HG03432 (cell line): ENCODE data around the gene PCSK6.
"Not testable (repeated sequence)": the region's sequence is repeated elsewhere in the genome, so short reads cannot be mapped to it uniquely, and the experiment has no call there.

Source experiments
- ATAC-seq: cut with Tn5 transposase; IDR thresholded peaks from one replicate; pipeline ENCODE4 v1.9.1; 2021; ENCODE audit warnings: mild to moderate bottlenecking, moderate library complexity; ENCODE audit not compliant: unreplicated experiment

The PCSK6 gene

DNA sequence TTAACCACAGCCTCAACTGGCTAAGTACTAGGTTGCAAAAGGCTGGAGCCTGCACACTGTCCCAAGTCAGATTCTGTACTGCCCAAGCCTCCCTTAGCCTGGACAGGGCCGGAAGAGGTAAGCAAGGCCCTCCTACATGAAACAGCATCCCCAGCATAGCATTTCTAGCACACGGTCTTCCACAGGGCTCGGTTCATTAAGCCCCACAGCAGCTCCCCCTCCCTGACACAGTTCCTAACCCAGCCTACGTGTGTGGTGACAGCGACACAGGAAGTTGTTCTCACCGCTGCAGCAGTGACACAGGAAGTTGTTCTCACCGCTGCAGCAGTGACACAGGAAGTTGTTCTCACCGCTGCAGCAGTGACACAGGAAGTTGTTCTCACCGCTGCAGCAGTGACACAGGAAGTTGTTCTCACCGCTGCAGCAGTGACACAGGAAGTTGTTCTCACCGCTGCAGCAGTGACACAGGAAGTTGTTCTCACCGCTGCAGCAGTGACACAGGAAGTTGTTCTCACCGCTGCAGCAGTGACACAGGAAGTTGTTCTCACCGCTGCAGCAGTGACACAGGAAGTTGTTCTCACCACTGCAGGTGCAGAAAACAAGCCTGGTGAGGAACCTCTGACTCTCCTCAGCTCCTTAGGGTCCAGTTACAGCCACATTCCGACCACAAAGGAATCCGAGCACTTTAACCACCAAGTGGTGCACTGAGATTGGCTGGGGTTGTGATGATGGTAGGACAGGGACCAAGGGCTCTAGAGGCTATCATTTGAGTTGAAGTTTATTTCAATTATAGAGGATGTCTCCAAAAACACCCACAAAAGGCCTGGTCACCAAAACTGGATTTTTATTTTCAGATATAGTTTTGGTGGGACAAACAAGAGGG is 155.4 kb downstream of the PCSK6 start:
- not testable (repeated sequence) for ATAC-seq

DNA sequence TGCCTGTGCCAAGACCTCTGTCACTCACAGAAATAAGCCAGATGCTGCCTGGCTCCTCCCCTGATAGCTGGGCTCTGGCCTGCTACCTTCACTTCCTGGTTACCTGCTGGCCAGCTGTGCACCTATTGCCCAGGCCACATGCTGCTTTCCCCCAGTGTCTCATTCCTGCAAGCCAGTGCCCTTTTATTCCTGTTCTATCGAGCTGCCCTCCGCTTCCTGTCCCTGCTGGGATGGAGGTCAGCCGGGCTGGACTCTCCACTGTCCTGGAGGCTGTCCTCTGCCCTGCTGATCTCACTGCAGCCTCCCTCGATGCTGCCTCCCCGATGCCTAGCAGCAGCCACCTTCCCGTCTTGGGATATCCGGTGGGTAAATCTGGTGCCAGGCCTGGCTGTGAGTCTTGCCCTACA is 157.4 kb downstream of the PCSK6 start:
- no peak for ATAC-seq

DNA sequence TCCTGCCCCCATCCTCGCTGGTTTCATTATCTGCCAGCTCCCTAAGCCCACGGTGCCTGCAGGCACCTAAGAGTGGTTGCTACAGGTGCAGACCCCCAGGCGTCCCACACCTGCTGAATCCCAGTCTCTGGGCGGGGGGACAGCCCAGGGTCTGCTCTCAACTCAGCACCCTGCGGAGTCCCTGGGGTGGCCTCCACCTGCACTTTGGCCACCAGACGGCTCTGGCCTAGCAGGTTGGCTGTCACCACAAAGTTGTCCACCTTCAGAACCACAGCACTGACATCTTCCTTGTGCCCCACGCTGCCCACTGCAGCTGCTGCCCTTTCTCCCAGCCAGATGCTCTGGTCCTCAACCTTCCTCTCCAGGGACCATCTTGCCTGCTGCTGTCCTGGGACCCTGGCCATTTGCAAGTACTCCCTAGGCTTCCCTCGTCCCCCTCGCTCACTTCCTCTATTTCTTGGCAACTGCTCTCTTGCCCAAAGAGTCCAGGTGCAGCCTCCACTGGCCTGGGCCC is 159.6 kb downstream of the PCSK6 start:
- no peak for ATAC-seq

DNA sequence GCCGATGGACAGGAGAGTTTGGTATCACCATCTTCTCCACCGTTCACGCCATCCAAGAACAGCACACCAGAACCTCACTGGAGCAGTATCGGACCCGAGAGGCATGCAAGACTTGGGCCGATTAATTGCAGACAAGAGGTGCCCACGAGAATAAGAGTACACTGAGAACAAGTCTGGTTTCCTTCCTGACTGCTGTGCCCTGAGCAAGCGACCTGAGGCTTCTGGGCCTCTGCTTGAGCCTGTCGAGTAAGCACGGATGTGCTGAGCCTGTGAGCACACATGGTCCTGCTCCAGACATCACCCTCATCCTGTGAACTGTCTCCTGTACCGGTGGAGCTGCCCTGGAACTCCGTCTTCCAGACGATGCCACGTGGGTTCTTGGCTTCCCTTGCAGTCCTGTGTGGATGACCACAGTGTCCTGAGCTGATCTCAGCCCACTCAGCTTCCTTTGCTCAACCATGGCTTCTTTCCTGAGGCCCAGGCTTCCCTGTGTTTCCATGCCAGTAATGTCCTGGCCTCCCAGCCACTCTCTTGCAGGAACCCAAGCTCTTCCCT is 160.1 kb downstream of the PCSK6 start:
- no peak for ATAC-seq

DNA sequence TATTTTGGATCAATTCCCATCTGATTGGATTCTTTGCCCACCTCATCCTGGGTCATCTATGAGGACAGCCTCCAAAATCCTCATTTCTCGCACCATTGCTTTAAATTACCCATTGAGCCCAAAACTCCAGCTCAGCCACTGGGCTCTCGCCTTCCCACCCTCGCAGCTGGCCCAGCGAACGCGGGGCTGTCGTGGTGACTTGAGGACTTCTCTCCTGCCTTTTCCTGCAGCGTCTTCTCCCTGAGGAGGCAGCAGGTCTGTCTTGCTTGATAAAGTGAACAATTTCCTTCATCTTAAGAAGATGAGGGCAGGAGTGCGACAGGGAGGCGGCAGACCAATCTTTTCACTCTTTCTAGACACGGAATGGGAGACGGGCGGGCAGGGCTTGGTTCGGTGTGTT is 161.5 kb downstream of the PCSK6 start:
- ATAC-seq, result no peak

DNA sequence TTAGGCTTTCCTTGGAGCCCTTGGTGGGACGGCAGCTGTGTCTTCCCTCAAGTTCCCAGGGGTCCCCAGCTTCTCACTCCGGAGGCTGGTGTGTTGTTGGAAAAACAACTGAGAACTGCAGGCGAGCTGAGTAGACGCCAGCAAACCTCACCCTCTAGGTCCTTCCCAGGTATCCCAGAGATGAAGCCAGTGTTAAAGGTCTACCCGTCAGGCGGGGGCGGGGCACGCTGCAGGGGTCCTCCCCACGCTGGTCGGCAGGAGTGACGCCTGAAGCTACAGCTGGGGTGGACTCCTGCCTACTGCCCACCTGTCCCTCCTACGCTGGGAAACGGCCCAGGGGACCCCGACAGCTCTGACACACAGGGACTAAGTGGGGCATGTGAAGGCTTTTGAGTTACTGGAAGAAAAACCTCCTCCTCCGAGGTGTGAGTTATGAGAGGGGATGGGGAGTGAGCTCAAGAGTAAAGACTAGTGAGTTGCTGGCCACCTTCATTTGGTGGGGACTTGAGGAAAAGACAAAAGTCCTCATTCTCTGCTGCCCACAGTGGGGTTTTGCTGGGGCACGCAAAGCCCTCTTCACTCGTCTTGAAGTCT is 162.3 kb downstream of the PCSK6 start:
- ATAC-seq, result no peak

DNA sequence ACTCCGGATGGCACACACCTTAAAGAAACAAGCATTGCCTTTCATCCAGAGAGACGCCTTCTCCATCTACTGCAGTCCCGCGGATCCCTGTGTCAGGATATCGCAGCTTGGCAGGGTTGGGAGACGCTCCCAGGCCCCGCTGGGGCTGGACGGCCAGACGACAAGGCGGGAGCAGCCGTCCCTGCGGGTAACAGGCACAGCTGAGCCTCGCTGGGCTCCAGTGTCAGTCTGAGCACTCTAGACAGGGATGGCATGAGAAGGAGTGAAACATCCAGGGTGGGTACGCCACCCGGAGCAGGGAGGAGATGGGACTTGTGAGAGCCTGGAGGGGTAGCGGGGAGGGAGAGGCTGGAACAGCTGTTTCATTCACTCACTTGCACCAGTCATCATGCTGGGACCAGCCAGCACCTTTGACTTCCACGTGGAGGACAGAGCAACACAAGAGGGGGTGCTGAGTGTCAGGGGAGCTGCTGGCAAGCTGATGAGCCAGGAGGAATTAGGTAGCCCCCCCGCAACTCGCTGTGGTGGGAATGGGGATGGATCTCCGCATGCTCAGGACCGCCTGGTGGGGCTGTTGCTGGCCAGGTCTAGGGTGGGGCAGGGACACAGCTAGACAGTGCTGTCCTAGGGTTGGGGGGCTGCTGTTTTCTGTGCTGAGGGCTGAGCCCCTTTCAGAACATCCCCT is 162.9 kb downstream of the PCSK6 start:
- ATAC-seq, result no peak

DNA sequence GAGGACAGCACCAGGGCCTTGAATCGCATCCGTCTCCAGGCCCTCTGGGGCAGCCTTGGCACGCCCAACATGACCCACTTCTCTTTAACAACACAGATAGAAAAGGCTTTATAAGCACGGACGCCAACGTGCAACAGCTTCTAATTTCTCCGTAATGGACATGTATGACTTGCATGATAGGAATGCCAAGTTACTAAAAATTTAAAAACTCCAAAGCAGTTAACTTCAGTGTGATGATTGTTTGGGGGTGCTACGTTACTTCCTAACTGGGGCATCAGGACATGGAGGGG is 163.5 kb downstream of the PCSK6 start:
- no peak for ATAC-seq

DNA sequence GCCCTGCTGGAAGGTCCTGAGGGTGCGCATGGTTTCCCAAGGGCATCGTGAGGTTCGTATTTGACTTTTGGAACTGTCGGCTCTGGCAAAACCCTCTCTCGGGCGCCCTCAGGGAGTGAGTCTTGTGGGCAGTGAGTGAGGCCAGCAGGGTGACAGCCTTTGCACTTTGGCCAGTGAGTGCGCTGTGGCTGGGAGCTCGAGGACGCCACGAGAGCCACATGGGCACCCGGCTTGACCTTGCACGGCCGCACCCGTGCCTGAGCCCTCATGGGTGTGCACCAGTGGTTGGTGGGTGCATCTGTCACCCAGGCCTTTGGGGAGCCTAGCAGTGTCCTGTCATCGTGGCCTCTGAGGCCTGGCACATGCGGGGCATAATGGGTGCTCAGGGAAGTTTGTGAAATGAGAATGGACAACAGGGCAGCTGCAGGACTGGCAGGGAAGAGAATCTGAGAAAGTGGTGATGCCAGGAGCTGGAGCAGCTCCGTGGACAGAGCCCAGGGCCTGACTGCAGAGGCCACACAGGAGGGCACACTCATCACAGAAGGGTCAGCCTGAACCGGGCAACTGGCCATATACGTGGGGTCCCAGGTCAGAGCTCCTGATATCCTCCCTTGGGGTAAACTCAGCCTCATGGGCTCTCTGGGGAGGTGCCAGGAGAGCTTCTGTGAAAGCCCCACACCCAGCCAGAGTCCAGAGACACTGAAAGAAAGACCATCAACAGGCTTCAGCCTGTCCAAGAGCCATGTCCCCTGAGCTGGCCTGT is 164.1 kb downstream of the PCSK6 start:
- no peak for ATAC-seq

DNA sequence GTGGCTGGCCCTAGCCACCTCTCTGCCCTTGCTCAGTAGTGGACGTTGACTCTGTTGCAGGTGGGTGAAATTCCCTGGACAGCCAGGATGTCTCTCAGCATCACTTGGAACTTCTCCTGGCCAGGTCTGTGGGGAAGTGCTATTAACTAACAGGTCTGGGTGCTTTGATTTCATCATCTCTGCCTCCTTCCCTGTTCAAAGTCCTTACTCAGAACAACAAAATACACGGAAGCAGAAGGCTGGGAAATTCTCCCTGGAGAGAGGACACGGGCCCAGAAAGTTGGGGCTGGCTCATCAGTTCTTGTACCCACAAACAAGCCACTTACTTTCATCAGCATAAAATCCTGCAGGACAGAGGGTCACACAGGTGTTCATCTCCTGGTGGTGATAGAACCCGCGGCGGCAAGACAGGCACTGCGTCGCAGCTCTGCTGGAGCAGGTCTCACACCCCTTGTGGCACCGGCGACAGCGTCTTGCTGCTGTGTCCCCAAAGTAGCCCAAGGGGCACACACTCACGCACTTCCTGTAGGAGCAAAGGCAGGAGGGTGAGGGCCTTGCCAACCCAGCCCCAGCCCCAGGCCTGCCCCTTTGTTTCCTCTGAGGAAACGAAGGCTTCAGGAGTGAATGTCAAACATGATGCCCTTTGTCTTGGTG is 164.9 kb downstream of the PCSK6 start:
- no peak for ATAC-seq

DNA sequence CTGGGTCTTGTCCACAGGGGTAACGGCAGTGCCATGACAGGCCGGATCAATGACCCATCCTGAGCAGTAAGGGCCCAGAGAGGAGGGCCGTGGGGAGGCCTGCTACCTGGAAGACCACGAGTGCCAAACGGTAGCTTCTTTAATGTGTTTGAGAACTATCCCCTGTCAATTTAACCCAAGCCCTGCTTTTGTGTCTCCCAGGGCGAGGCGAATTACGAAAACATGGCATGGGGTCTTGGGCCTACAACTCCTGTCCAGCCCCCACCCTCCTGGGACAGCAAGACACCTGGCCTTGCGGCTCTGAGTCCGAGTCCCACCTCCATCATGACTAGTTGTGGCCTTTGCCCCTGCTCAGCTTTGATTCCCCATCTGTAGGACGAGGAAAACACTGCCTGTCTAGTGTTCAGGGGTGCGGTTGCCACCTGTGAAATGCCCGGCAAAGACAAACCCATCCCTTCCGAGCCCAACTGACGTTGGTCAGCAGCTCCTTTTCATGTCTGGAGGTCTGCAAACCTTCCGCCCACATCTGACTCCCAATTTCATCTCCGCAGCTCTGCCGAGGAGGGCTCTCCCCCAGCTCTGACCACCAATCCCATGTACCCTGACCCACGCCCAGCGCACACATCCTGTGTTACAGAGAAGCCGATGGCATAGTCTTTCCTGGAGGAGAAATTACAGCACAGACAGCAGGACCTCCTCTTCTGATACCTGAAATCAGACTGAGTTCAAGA is 165.5 kb downstream of the PCSK6 start:
- no peak for ATAC-seq

DNA sequence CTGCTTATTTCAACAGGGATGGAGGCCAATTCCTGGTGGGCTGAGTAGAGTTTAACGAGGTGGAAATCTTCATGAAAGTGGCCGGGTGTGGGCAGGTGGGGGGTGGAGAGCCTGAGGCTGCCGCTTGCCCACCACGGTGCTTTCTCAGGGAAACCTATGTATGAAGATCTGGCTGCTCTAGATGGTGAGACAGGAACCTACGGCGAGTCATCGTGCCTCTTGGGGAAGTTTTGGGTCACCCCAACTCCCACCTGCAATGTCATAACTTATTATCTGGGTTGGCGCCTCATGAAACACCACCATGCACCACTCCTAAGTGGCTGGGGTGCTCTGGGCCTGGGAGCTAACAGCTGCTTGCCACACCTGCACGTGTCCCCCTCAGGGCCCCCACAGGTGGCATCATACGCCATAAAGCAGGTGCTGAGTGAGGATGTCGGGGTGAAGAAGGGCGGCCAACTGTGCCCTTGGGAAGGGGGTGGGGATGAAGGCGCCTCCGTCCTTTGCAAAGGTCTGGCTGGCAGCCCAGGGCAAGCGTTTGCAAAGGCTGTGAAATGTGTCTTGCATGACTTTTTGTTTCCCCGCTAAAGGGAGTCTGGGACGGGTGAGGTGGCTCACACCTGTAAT is 166.5 kb downstream of the PCSK6 start:
- no peak for ATAC-seq

DNA sequence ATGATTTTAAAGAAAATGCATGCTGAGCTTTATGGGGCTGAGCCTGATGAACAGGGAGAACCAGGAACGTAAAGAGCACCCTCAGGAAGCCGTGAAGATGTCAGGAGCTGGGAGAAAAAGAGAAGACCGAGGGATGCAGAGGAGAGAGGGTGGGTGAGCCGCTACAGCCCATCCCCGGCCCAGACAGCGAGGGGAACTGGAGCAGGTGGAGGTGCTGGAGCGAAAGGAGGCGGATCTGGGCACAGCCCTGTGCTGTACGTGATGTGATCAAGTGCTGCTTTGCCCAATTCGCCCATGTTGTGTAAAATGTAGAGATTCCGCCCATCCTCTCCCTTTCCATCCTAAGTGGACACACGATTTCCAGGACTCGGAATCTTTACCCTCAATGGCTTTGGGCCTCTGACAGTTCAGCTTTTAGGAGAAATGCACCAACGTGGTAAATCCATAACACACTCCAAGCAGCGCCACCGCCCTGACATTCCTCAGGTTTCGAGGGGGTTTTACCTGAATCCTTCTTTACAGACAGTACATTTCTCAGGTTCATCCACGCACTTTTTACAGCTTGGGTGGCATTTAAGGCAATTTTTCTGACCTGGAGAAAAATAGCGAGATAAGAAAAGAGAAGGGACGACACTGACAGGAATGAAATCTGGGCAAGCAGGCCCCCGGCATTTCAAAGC is 167.4 kb downstream of the PCSK6 start:
- ATAC-seq, result no peak

DNA sequence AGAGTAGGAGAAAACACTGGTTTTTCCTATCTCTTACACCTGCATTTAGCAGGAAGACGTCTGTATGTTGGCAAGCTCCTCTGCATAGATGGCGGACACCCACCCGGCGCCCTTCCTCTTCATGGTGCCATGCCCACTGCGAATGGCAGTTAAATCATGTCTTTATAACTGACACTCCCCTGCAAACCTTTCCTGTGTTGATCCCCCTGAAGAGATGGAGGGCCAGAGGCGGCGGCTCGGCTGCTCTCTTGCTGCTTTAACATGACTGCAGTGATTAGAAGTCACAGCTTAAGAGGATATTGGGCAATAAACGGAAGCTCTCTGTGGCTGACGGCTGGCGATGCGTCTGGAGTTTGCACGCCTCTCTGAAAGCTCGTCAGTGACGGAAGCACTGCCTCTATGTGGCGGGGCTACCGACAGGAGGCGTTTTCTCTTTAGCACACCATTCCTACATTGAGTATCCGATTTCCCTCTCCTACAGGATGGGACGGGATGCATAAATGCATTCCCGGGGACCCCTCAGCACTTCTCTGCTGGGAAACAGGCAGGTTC is 168.9 kb downstream of the PCSK6 start:
- peak; percentile 82 for ATAC-seq

DNA sequence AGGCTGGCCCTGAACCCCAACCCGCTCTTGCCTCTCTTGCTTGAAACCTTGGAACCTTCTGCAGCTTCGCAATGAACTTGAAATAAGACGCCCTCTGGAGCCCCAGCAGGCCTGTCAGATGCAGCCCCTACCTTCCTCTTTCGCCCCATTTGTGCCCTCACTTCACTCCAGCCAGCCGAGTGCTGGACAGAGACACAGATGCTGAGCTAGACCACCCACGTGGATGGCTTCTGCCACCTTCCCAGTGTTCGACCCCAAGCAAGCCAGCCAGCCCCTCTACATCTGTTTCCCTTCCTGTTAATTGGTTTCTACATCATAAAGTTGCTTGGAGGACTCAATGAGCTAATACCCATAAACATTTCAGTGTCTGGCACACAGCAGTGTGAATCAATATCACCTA is 170.7 kb downstream of the PCSK6 start:
- ATAC-seq, result no peak

DNA sequence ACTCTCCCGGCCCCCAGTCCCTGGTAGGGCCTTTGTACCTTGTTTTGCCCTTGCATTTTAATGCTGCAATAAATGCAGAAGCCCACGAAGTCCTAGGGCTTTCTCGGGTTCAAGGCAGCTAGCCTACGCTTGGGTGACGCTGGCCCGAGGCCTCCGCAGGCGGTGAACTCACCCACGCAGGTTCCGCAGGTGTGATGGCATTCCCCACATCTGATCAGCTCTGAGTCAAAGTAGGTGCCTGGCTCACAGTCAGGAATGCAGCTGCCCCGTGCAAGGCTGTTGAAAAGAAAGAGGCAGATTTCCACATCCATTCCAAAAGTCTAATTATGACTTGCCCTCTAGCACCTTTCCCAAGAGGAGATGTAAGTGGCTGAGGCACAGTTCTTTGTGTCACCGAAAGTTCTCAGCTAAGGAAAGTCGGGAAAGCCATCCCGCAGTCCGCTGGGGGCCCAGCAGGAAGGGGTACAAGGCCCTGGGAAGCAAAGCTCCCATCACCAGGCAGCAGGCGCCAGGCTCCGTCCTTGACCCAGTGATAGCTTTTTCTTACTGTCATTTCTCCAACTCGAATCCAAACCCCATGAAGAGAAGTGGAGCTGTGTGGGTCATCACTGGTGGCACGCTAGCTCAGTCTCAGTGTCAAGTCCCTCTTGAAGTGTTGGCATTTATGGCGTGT is 171.2 kb downstream of the PCSK6 start:
- no peak for ATAC-seq

DNA sequence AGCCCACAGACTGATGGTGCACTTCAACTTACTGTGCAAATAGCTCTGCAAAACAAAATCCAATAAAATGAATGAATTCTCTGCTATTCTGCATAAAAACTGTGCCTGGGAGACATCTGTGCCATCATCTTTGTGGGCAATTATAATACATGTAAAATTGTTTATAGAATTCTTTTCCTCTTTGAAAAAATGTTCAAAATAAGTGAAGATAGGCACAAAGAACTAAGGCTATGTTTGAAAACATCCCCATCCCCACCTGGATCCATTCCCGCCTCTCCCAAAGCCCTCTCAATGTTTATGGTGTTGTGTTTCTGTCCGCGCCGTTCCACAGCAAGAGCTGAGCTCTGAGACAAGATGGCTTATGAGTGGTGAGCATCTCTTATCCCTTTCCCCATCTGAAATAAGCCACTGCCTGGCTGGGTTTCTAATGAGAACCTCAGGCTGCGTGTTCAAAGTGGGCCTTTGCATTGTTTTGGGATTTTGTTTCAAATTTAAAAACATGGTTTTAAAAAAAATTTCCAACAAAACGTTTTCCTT is 172.1 kb downstream of the PCSK6 start:
- no peak for ATAC-seq

DNA sequence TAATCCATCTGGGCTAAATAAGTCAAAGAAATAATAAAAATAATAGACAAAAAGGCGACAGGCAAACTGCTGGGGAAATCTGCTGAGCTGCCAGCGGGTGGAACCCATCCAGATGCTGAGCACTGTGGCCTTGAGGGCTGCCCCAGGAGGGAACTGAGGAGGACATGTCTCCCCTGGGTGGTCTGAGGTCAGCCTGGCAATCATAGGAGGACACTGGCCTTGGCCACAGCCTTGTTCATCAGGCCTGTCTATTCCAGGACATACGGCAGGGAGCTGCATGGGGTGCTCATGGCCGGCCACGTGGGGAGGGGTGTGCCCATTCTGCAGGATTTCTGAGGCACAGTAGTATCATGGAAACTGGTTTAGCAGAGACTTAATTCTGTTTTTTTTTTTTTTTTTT is 173.0 kb downstream of the PCSK6 start:
- ATAC-seq, result no peak
